HG02884 (cell line): ENCODE results near the gene PPP2R2C.

Source experiments
- ATAC-seq: cut with Tn5 transposase; IDR thresholded peaks from one replicate; pipeline ENCODE4 v1.9.1; 2021; ENCODE audit warnings: mild to moderate bottlenecking, moderate library complexity; ENCODE audit not compliant: unreplicated experiment

The PPP2R2C gene

DNA sequence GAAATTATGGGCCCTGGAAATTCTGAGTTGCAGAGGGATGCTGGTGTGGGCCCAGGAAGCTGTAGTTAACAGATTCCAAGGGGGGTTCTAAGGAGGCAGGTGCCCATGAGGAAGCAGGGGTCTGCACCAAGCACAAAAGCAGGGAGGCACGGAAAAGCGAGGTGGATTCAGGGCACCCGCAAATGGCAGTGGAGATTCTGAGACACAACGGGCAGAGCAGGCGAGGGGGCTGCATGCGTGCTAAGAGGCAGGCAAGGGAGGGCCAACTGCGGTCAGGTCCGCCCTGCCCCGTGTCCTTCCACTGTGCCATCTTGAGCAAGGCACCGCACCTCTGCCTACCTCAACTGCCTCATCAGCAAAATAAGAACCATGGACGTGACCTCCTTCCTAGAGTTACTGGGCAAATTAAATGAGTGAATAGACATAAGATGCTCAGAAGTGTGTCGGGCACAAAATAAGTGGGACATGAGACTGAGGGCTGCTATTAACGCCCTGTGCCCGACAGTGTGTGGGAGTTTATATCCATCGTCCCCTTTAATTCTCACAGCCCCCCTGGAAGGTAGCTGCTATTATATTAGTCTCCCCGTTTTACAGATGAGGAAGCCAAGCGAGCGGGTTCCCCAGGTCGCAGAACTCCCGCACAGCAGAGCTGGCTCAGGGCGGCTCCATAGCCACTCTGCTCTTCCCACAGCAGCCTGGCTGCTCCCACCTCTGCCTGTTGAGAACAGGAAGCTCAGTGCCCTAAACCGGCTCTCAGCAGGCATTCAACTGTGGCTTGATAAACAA, 67.6 kb downstream of the PPP2R2C start:
- no peak for ATAC-seq

DNA sequence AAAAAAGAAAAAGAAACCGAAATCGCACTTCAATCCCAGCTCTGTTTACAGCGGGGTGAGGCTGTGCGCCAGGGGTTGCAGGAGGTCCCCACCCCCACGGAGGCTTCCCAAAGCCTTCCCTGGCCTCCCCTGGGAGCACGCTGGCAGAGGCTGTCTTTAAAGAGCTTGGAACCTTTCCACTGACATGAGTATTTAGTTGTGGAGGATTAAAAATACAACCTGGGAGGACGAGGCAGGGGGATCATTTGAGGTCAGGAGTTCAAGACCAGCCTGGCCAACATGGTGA, 69.1 kb downstream of the PPP2R2C start:
- ATAC-seq, result no peak

DNA sequence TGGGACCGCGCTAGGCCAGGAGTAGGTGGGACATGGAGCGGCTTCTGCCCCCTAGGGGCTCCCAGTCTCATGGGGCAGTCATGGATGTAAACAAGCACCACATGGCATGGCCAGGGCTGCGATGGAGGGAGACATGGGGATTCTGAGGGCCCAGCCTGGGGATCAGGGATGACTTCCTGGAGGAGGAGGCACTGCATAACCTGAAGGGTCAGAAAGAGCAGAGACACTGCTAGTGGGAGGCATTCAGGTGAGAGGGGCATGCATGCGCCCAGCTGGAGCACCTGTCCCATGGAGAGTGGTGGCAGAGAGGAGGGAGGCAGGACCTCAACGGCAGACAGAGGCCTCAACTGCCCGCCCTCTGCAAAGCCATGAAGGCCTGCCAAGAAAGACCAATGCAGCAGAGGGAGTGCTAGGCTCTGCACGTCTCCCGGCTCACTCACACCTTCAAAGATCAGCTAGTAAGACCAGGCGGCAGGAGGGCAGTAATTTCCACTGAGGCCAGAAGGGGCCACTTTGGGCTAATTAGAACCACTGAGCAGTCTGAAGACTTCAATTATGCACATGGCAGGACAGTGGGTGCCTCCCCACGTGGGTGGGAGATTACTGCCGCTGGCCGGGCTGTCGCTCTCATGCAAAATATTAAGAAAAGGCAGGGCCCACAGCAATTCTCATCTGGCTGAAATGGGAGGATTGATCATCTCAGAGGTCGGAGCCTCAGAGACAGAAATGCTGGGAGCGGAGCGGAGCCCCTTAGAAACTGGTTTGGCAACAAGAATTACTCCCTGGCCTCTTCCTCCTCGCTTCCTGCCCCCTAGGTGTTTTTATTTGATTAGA, 69.6 kb downstream of the PPP2R2C start:
- no peak for ATAC-seq

DNA sequence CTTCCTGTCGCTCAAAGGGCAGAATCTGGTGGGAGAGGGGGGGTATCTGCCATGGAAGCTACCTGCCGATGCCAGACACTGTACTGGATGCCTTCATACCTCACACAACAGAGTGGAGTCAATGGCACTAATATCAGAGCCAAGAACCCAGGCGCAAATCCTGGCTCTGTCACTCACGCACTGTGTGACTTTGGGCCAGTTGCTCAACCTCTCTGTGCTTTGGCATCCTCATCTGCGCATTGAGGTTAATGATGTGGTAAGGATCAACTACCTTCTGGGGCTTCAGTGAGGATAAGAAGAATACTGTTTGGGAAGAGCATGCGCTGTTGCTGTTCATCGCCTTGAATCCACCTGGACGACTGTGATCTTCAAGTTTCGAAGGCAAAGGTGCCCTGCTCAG, 70.6 kb downstream of the PPP2R2C start:
- no peak for ATAC-seq

DNA sequence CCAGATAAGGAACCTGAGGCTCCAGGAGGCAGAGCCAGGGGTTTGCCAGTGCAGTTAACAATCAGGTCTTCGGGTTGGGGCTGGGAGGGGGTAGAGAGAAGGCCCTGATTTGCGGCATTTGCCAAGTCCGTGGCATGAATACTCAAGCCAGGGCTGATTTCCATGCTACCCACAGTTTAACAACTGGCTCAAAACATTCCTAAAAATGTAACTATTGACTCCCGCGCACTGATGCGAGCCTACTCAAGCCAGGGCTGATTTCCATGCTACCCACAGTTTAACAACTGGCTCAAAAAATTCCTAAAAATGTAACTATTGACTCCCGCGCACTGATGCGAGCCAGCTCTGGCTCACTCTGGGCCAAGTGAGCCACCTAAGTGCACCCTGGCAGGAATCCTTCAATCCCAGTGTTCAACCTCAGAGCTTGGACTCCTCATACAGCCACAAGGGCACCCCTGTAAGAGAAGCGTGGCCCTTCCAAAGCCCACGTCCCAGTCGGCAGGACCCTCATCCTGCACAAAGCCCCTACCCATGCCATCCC, 75.6 kb downstream of the PPP2R2C start:
- ATAC-seq, result no peak

DNA sequence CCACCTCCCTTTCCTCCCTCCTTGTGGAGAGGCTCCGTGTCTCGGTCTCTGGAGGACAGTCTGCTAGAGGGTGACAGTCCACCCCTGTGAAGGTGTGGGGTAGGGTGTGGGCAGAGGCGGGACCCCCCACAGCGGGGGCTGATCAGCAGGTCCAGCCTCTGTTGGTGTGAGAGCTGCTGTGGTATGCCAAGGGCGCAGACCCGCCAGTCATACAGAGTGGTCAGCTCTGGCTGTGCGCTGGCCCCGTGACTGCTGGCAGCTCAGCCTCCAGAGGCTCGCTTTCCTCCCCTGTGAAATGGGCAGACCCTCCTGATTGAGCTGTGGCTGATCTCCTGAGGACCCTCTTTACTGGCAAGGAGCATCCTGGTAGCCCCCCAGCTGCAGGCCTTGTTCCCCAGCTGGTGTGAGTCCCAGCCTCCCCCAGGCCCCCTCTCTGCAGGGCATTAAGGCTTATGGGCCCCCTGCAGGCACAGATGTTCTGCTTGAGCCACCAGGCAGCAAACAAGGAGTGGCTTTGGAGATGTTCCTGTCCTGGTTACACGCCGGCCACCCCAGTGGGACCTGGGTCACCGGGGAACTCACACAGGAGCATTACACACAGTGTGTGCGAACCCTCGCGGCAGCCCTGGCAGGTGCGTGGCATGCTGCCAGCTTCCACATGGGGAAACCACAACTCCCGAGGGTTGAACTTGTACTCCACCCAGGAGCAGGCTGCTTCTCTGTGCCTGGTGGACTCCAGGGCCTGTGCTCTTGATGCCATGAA, 76.8 kb downstream of the PPP2R2C start:
- no peak for ATAC-seq

DNA sequence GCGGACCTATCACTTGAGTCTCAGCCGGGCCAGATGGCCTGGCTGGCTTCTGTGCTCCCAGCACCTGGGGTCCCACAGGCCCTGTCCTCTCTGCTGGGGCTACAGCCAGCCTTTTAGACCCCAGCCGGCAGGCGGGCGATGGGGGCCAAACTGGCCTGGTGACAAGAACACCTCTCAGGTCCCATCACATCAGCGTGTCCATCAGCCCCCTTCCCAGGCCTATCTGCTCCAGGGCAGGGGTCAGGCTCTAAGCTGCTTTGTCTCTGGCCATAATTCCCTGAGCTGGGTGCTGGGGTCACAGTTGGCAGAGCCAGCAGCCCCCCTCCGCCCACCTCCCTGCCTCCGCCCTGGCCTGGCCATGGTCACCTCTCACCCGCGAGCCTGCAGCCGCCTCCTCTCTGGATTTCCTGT, 77.7 kb downstream of the PPP2R2C start:
- ATAC-seq, result no peak

DNA sequence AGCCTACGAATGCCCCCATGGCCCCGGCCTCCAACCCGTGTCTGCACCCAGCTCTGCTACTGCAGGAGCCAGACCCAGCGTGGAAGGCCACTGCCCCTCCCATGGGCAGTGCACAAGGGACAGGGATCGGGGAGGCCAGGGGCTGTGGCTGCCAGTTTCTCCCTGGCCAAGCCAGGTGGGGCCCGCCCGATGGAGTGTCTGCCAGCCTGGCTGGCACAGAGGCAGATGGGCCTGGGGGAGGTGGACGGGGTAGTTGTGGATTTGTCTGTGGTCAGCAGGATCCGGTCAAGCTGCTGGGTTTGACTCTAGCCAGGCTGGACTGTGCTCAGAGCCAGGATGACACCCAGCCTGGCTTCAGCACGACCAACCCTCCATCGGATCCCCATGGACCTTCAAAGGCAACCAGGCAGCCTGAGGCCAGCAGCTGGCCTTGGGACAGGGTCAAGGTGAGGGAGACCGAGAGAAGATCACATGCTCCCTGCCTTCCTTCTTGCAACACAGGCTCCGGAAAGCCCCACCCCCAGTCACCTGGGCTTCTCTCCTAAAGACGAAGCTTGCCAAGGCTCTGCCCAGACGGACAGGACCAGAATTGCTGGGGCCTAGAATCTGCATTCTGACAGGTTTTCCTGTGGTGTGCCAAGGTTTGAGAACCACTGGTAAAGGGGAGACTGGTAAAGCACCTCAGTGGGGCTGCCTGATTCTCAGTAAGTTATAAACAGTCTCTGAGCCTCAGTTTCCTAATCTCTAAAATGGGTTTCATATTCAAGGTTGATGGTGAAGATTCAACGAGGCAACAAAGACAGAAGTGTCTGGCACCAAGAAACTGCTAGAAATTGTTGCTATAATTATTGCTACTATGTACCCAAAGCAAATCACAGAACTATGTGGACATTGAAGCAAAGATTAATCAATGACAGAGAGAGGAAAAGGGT, 78.6 kb downstream of the PPP2R2C start:
- ATAC-seq, result no peak

DNA sequence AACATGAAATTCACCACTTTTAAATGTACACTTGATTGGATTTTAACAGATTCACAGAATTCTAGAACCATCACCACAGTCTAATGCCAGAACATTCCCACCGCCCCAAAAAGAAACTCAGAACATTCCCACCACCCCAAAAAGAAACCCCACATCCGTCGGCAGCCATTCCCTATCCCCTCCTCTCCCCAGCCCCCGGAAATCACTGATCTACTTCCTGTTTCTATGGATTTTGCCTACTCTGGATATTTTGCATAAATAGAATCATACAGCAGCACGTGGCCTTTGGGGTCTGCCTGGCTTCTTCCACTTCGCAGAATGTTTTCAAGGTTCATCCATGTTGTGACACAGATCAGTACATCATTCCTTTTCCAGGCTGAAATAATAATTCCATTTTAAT, 79.3 kb downstream of the PPP2R2C start:
- no peak for ATAC-seq

DNA sequence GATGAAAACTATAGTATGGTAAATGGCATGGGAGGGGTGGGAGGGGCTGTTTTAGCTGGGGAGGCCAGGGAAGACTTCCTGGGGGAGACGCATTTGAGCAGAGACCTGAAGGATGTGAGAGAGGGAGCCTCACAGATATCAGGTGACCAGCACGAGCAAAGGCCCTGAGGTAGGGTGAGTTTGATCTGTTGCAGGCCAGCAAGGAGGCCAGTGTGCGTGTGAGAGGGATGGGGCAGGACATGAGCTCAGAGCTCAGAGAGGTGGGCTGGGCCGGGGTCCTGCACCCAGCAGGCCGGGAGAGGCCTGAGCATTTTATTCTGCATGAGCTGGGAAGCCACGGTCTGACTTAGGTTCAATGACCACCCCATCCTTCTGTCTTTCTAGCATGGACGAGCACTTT, 80.0 kb downstream of the PPP2R2C start:
- ATAC-seq, result no peak

DNA sequence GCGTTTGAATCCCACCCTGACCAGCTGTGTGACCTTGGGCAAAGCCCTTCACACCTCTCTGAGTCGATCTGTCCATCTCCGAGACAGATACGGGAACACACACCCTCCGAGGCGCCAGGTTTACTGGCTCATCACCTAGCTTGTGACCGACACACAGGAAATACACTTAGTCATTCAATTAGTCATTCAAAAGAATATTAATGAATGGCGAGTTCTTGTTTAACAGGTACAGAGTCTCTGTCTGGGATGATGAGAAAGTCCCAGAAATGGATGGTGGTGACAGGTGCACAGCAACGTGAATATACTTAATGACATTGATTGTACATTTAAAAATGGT, 80.6 kb downstream of the PPP2R2C start:
- no peak for ATAC-seq

DNA sequence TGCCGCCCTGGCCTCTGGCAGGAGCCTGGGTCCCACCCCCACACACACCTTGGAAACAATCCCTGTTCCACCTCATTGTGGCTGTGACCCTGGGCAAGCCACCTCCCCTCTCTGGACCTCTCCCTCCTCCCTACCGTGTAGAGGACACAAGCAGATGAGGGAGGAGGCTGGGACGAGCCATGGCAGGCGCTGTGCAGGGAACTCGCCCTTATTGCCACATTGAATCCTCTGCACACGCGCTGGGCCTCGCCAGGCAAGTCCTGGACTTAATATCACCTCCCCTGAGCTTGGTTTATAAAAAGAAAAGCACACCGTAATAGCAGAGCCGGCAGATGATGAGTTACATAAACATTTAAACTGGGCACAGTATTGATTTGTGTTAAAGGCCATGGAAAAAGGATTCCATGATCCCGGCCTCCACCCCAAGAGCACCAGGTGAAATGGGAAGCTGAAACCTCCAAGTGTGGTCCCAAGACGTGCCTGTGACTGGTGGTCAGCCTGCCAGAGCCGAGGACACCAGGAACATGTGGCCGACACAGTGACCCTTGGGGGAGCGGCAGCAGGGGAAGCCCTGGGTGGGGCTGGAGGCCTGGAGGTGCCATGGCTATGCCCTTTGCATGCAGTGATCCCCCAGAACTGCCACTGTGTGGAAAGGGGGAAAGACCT, 81.1 kb downstream of the PPP2R2C start:
- no peak for ATAC-seq

DNA sequence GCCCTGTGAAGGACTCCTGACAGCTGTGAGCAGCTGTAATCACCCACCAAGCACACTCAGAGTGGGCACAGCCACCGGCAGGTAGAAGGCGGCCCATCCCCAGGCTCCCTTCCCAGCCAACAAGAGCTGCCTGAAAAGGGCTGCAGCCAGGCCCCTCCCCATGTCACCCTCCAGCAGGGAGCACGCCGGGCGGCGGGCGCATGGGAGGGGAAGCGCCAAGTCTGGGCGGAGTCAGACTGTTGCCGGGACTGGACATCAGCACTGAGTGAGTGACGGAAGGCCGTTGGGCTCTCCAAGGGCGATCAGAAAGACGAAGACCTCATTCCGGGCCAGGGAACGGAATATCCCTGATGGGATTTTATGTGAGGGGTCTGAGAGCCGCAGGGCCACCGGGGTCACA, 82.1 kb downstream of the PPP2R2C start:
- no peak for ATAC-seq

DNA sequence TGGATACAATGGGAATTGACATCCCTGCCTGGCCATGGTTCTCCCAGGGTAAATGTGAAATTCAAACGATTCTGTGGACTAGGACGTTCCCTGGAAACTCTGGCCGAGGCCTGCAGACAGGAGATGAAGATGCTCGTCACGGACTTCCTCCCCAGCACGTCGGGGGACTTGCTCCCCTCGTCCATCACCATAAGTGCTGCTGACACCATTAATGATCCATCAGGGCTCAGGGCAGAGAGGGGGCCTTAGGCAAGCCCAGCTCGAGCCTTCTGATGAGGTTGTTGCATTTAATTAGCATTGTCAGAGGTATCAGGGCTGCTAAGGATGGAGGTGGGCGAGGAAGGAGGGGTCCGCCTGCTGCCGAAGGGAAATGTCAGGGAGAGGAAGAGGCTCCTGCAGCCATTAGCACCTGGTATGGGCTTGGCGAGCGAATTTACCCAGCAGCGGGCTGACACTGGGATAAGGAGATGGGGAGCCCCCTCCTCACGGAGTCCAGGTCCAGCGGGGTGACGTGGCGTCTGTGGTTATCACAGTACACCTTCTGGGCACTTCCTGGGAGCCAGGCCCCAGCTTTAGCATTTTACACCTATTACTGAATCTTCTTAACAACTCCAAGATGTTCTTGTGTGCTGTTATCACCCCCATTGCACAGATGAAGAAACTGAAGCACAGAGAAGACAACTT, 83.1 kb downstream of the PPP2R2C start:
- no peak for ATAC-seq

DNA sequence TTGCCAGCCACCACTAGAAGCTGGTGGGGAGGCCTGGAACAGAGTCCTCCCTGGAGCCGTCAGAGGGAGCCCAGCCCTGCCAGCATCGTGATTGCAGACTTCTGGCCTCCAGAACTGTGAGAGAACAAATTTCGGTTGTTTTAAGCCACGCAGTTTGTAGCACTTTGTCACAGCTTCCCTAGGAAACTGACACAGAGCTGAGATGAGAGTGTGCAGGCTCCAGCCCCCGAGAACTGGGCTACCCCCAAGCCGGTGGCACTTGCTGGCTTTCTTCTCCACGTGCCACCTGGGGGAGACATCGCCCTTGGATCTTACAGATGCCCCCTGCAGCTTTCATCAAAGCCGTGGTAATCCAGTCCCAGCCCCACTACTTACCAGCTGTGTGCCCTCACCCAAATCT, 83.7 kb downstream of the PPP2R2C start:
- no peak for ATAC-seq

DNA sequence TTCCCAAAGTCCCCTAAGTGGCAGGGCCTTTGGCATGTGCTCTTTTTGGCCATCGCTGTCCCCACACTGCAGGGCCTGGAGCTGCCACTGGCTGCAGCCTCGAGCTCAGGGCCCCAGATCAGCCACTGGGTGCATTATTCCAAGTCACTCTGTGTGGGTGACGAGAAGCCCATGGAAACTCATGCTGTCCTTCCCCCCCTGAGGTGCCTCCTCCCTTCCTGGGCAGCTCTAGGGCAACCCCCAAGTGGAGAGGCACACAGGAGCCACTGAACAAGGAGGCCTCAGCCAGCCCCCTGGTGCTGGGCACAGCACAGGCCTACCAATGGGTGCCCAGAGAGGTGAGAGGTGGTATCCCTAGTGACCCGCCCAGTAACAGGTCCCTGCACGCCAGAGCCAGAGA, 84.5 kb downstream of the PPP2R2C start:
- no peak for ATAC-seq

DNA sequence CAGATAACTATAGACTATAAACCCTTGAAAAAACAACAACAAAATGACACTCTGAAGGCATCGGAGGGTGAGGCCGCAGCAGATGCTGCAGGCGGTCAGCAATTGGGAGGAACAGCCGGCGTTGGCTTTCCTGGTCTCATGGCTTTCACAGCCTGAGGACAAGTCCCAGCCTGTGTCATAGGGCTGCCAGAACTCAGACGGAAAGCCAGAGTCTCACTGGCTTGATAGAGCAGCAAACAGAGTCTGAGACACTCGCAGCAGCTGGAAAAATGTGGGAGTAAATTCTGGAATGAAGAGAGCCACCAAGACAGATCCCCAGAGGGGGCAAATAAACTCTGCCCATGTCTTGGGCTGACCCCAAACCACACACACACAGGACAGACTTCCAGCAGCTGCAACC, 86.3 kb downstream of the PPP2R2C start:
- no peak for ATAC-seq

DNA sequence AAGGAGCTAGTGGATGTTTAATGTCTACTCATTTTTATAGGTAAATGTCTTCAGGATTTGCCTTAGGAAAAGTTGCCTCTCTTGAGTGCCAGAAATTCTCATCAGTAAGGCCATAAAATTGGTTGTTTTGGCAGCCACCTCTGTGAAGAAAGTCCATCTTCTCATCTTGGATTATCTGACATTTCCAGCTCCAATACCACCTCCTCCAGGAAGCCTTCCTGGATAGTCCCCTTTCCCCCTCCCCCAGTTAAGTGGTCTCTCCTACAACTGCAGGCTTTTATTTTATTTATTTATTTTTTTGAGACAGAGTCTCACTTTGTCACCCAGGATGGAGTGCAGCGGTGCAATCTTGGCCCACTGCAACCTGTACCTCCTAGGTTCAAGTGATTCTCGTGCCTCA, 87.1 kb downstream of the PPP2R2C start:
- no peak for ATAC-seq

DNA sequence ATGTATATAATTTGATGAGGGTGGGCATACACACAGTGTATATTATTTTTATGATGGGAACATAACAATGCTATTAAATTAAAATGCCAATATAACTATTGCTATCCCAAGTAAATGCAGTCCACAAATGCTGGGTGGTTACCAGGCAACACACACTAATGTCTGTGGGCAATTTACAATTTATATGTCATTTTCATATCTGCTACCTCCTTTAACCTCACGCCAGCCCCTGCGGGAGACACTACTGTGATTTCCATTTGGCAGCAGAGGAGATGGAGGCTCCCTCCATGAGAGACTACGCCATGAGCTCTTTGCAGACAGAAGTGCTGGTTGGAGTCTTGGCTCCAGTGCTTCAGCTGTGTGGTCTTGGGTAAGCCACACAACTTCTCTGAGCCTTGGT, 87.9 kb downstream of the PPP2R2C start:
- no peak for ATAC-seq

DNA sequence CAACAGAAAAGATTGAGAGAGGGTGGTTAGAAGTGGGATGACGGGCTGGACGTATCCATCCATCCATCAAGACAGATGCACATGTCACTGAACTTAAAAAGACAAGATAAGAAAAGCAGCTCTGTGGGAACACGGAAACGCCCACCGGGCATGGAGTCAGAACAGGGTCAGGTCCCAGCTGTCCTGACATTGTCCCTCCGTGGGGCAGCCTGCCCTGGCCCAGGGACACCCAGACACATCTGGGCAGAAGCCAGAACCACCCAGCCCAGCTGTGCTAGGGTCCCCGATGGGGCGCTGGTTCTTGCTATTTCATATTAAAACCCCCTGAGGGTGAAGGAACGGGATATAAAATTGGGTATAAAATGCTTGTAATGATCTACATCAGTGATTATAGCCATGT, 88.5 kb downstream of the PPP2R2C start:
- no peak for ATAC-seq
